22Rv1 (cell line): Measurements from ENCODE around the gene NOXA1.
"Not testable (repeated sequence)": the region's sequence is repeated elsewhere in the genome, so short reads cannot be mapped to it uniquely, and the experiment has no call there.

ENCODE experiments used
- H3K27ac ChIP-seq: fragments of 450-650 bp; 2 replicates; pipeline ENCODE4 v1.5.1; 2017
- CTCF ChIP-seq: fragments of 450-650 bp; IDR thresholded peaks from 2 replicates; pipeline ENCODE4 v1.5.1; 2017; ENCODE audit warnings: mild to moderate bottlenecking
- ZFX ChIP-seq: fragments of 450-650 bp; IDR thresholded peaks from 2 replicates; pipeline ENCODE4 v1.6.1; 2017; ENCODE audit warnings: antibody characterized with exemption, borderline replicate concordance

NOXA1 gene, protein sequence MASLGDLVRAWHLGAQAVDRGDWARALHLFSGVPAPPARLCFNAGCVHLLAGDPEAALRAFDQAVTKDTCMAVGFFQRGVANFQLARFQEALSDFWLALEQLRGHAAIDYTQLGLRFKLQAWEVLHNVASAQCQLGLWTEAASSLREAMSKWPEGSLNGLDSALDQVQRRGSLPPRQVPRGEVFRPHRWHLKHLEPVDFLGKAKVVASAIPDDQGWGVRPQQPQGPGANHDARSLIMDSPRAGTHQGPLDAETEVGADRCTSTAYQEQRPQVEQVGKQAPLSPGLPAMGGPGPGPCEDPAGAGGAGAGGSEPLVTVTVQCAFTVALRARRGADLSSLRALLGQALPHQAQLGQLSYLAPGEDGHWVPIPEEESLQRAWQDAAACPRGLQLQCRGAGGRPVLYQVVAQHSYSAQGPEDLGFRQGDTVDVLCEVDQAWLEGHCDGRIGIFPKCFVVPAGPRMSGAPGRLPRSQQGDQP

DNA sequence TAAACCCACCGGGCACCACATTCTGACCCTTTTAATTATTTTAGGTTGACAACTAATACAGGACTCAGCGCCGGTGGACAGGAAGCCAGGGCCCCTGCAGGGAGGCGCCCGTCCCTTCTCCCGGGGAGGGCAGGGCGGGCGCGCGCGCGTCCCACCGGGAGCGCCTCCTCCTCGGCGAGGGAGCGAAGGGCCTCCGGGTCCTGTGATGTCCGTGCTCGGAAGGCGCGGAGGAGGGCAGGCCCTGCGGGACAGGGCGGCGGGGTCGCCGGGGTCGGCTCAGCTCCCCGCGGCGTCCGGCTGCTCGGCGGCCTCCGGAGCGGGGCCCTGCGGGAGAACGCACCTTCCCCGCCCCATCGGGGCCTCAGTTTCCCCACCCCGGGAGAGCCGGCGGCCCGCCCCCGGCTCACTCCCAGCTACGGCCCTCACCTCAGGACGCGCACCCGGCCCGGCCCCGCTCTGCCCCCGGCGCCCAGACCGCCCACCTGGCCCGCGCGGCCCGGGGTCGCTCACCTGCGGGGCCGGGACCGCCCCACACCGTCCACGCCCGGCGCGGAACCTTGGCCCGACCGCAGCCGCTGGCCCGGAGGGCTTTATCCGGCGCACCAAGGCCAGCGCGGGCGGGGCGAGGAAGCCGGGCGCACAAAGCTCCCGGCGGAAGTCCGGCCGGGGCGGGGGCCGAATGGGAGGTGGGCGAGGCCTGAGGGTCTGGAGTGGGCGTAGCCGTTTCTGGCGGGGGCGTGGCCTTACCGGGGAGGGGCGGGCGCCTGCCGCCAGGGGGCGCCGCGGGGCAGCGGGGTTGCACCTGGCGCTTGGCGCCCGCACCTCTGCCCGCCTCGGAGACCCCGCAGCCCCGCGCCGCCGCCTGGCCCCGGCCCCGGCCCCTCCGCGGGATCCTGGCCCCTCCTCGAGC, at the start of gene NOXA1, which contains the start of gene EXD3:
NOXA1 (plus strand) TSS at position 790 of the 910 bp plus-strand sequence. CDS start 137 bp downstream, outside the sequence.
EXD3 (minus strand) TSS at position 559 of the 910 bp plus-strand sequence. CDS start 27,805 bp downstream, outside the sequence.
- TF ChIP-seq CTCF: peak; percentile 97
- TF ChIP-seq ZFX: no peak
- H3K27ac ChIP-seq: peak within 1 kb of the TSS; percentile 74

- TF ChIP-seq ZFX (no peak), CTCF (no peak)
- no peak overlapping the region for H3K27ac ChIP-seq
Measured at GRCh38 chr9:137373611-137373980, 49.6 kb upstream of the NOXA1 start.

GRCh38 chr9:137374131-137374845, 48.9 kb upstream of the NOXA1 start:
- TF ChIP-seq CTCF (no peak), ZFX (no peak)
- no peak overlapping the region for H3K27ac ChIP-seq

DNA sequence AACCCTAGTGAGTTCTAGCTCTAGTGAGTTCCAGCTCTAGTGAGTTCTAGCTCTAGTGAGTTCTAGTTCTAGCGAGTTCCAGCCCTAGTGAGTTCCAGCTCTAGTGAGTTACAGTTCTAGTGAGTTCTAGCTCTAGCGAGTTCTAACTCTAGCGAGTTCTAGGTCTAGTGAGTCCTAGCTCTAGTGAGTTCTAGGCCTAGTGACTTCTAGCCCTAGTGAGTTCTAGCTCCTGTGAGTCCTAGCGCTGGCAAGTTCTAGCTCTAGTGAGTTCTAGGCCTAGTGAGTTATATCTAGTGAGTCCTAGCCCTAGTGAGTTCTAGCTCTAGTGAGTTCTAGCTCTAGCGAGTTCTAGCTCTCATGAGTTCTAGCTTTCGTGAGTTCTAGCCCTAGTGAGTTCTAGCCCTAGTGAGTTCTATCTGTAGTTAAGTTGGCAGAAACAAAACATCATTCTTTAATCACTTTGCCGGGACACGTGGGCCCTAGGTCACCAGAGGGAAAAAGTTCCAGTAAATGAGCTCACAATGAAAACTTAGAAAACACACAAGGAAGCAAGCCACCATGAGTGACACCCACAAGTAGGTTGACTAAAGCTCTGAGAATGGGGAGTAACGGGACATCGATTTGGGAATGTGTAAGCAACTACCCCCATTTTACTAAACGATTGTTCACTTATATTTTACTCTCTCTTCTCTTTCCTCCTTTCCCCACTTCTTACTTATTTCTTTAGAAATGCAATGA, 47.7 kb upstream of the NOXA1 start:
- TF ChIP-seq CTCF (no peak), ZFX (no peak)
- no peak overlapping the region for H3K27ac ChIP-seq

GRCh38 chr9:137376386-137376785, 46.8 kb upstream of the NOXA1 start:
- no peak overlapping the region for H3K27ac ChIP-seq
- TF ChIP-seq ZFX (no peak), CTCF (no peak)

DNA sequence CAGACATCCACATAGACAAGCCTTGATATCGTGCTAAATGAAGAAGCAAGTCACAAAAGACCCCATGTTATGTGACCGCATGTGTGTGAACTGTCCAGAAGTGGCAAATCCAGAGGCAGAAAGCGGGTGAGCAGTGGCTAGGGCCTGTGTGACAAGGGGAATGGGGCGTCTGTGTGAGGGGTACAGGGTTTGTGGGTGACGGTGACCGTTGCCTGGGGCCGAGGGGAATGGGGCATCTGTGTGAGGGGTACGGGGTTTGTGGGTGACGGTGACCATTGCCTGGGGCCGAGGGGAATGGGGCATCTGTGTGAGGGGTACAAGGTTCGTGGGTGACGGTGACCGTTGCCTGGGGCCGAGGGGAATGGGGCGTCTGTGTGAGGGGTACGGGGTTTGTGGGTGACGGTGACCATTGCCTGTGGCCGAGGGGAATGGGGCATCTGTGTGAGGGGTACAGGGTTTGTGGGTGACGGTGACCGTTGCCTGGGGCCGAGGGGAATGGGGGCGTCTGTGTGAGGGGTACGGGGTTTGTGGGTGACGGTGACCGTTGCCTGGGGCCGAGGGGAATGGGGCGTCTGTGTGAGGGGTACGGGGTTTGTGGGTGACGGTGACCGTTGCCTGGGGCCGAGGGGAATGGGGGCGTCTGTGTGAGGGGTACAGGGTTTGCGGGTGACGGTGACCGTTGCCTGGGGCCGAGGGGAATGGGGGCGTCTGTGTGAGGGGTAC, 44.3 kb upstream of the NOXA1 start:
- not testable (repeated sequence) for H3K27ac ChIP-seq
